ENCODE measurements around the gene TENT5C.
A peak's percentile ranks its signal among the peaks of the same experiment; 100 is the strongest.

TENT5C gene

GRCh38 chr1:117602862-117603261 lies 3.0 kb upstream of the TENT5C start:
- DNase-seq (ENCODE audit: low read depth in 1 of 2, low spot score in 1 of 2) = no peak
- in situ Hi-C loops (cut with HindIII; ENCODE audit: low pct_unique_long_range_greater_than_20kb, low sequenced_read_pairs) = no loop called here

GRCh38 chr1:117605164-117605773 lies 579 bp upstream of the TENT5C start:
- in situ Hi-C loops (cut with HindIII; ENCODE audit: low pct_unique_long_range_greater_than_20kb, low sequenced_read_pairs) = no loop called here
- no peak for TF ChIP-seq JUND (IDR thresholded peaks at IDR 0.05; ENCODE audit: low read depth)
- DNase-seq (ENCODE audit: low read depth in 1 of 2, low spot score in 1 of 2) = peak in 1 of 2 experiments; percentile 66

More at GRCh38 chr1:117602862-117603261, 3.0 kb upstream of the TENT5C start:
- no peak for TF ChIP-seq JUND (IDR thresholded peaks at IDR 0.05; ENCODE audit: low read depth)

GRCh38 chr1:117606649-117607430 lies 992 bp downstream of the TENT5C start:
- DNase-seq (ENCODE audit: low read depth in 1 of 2, low spot score in 1 of 2) = peak in 1 of 2 experiments; percentile 72
- TF ChIP-seq JUND (IDR thresholded peaks at IDR 0.05; ENCODE audit: low read depth) = no peak
- in situ Hi-C loops (cut with HindIII; ENCODE audit: low pct_unique_long_range_greater_than_20kb, low sequenced_read_pairs) = no loop called here

- peak in 1 of 2 experiments; percentile 40 for DNase-seq (ENCODE audit: low read depth in 1 of 2, low spot score in 1 of 2)
- in situ Hi-C loops (cut with HindIII; ENCODE audit: low pct_unique_long_range_greater_than_20kb, low sequenced_read_pairs) = no loop called here
- TF ChIP-seq JUND (IDR thresholded peaks at IDR 0.05; ENCODE audit: low read depth) = no peak
Measured at GRCh38 chr1:117607471-117607870, 1.6 kb downstream of the TENT5C start.

- no peak for DNase-seq (ENCODE audit: low read depth in 1 of 2, low spot score in 1 of 2)
- in situ Hi-C loops (cut with HindIII; ENCODE audit: low pct_unique_long_range_greater_than_20kb, low sequenced_read_pairs) = no loop called here
- TF ChIP-seq JUND (IDR thresholded peaks at IDR 0.05; ENCODE audit: low read depth) = no peak
Measured at GRCh38 chr1:117608115-117608615, 2.3 kb downstream of the TENT5C start.

- TF ChIP-seq JUND (IDR thresholded peaks at IDR 0.05; ENCODE audit: low read depth) = no peak
- in situ Hi-C loops (cut with HindIII; ENCODE audit: low pct_unique_long_range_greater_than_20kb, low sequenced_read_pairs) = no loop called here
- DNase-seq (ENCODE audit: low read depth in 1 of 2, low spot score in 1 of 2) = no peak
Measured at GRCh38 chr1:117608758-117609157, 2.9 kb downstream of the TENT5C start.

- no peak for TF ChIP-seq JUND (IDR thresholded peaks at IDR 0.05; ENCODE audit: low read depth)
- no peak for DNase-seq (ENCODE audit: low read depth in 1 of 2, low spot score in 1 of 2)
- in situ Hi-C loops (cut with HindIII; ENCODE audit: low pct_unique_long_range_greater_than_20kb, low sequenced_read_pairs) = no loop called here
Measured at GRCh38 chr1:117609471-117609911, 3.6 kb downstream of the TENT5C start.

- in situ Hi-C loops (cut with HindIII; ENCODE audit: low pct_unique_long_range_greater_than_20kb, low sequenced_read_pairs) = no loop called here
- no peak for DNase-seq (ENCODE audit: low read depth in 1 of 2, low spot score in 1 of 2)
- no peak for TF ChIP-seq JUND (IDR thresholded peaks at IDR 0.05; ENCODE audit: low read depth)
Measured at GRCh38 chr1:117610036-117610435, 4.2 kb downstream of the TENT5C start.

- in situ Hi-C loops (cut with HindIII; ENCODE audit: low pct_unique_long_range_greater_than_20kb, low sequenced_read_pairs) = no loop called here
- no peak for DNase-seq (ENCODE audit: low read depth in 1 of 2, low spot score in 1 of 2)
- no peak for TF ChIP-seq JUND (IDR thresholded peaks at IDR 0.05; ENCODE audit: low read depth)
Measured at GRCh38 chr1:117611121-117611601, 5.3 kb downstream of the TENT5C start.

GRCh38 chr1:117611894-117612483 lies 6.1 kb downstream of the TENT5C start:
- DNase-seq (ENCODE audit: low read depth in 1 of 2, low spot score in 1 of 2) = no peak
- no peak for TF ChIP-seq JUND (IDR thresholded peaks at IDR 0.05; ENCODE audit: low read depth)

GRCh38 chr1:117612517-117613248 lies 6.8 kb downstream of the TENT5C start:
- in situ Hi-C loops (cut with HindIII; ENCODE audit: low pct_unique_long_range_greater_than_20kb, low sequenced_read_pairs) = no loop called here
- DNase-seq (ENCODE audit: low read depth in 1 of 2, low spot score in 1 of 2) = no peak
- no peak for TF ChIP-seq JUND (IDR thresholded peaks at IDR 0.05; ENCODE audit: low read depth)

More at GRCh38 chr1:117611894-117612483, 6.1 kb downstream of the TENT5C start:
- in situ Hi-C loops (cut with HindIII; ENCODE audit: low pct_unique_long_range_greater_than_20kb, low sequenced_read_pairs) = no loop called here

Measured in T47D (cell line).